Fibroblast of lung (primary cell): ENCODE results near the gene POMC.

Experiments
- CTCF ChIP-seq, 2 donors: IDR thresholded peaks in 1 of 2; conservative IDR thresholded peaks in 1 of 2; 1 replicate in 1 of 2; 2 replicates in 1 of 2; pipeline ENCODE4 v1.5.1; 2011 to 2012; ENCODE audit warnings: low read length in 2 of 2, control low read depth in 1 of 2, inconsistent platforms in 1 of 2, low read depth in 1 of 2, mild to moderate bottlenecking in 1 of 2
- EZH2 ChIP-seq: IDR thresholded peaks from 2 replicates; pipeline ENCODE4 v1.5.1; 2012; ENCODE audit warnings: low read length, control low read depth, mild to moderate bottlenecking; ENCODE audit errors: missing control alignments

- TF ChIP-seq CTCF (conservative IDR thresholded peaks at IDR 0.05 in 1 of 2, IDR thresholded peaks at IDR 0.05 in 1 of 2; ENCODE audit: low read depth in 1 of 2, low read length in 2 of 2), result no peak
- TF ChIP-seq EZH2, result no peak
Measured at GRCh38 chr2:25122367-25122766, 46.0 kb downstream of the POMC start.
